ENCODE data around the gene RPL28. TPM values are rescaled to one million over a fixed set of nuclear protein-coding genes. Genes with fewer than 3 reads are reported as not detected.

The RPL28 gene
- total and polyA plus RNA-seq, 2 of the 13 experiments (the other 11 are each of a cell fraction or from before 2014, with no cell fraction given), result 105 to 420 TPM

- TF ChIP-seq U2AF2 (IDR thresholded peaks at IDR 0.05; ENCODE audit: low read depth, low read length) (no peak), NR2F6 (IDR thresholded peaks at IDR 0.05) (0 out of 2 replicates have a peak, but pooled peaks have one; percentile 17), NR2F6 (CRISPR knock-in tag; IDR thresholded peaks at IDR 0.05) (no peak), ZNF589 (CRISPR knock-in tag; conservative IDR thresholded peaks at IDR 0.05) (no peak), ZNF318 (CRISPR knock-in tag; IDR thresholded peaks at IDR 0.05) (no peak), THYN1 (CRISPR knock-in tag; IDR thresholded peaks at IDR 0.05; ENCODE audit: borderline replicate concordance, low read depth) (no peak), ZNF839 (CRISPR knock-in tag; IDR thresholded peaks at IDR 0.05; ENCODE audit: borderline replicate concordance) (no peak), TFDP2 (CRISPR knock-in tag; IDR thresholded peaks at IDR 0.05) (no peak), BCL6 (CRISPR knock-in tag; IDR thresholded peaks at IDR 0.05) (no peak), AGO2 (optimal IDR thresholded peaks at IDR 0.05; ENCODE audit: low read depth, low read length) (no peak), ETV6 (CRISPR knock-in tag; conservative IDR thresholded peaks at IDR 0.05) (no peak), ZNF503 (CRISPR knock-in tag; IDR thresholded peaks at IDR 0.05) (no peak), ZNF761 (CRISPR knock-in tag; conservative IDR thresholded peaks at IDR 0.05) (no peak), ZNF101 (CRISPR knock-in tag; IDR thresholded peaks at IDR 0.05; ENCODE audit: borderline replicate concordance, low read depth) (no peak), FOXO1 (CRISPR knock-in tag; IDR thresholded peaks at IDR 0.05) (no peak), ETV5 (CRISPR knock-in tag; IDR thresholded peaks at IDR 0.05; ENCODE audit: borderline replicate concordance) (peak; percentile 80; the same call in 1 of the 2 replicates), ZNF431 (CRISPR knock-in tag; IDR thresholded peaks at IDR 0.05; ENCODE audit: borderline replicate concordance, low read depth) (no peak), SP5 (CRISPR knock-in tag; IDR thresholded peaks at IDR 0.05; ENCODE audit: borderline replicate concordance, low read depth) (peak; percentile 31; the same call in 1 of the 2 replicates), ZBTB8A (CRISPR knock-in tag; IDR thresholded peaks at IDR 0.05; ENCODE audit: borderline replicate concordance, low read depth) (no peak)
These were observed 13.2 kb upstream of the RPL28 start (continued) for GRCh38 chr19:55372316-55373081.

Data from HepG2 (cell line).